Measurements from ENCODE around the gene RPRD2.

DNA sequence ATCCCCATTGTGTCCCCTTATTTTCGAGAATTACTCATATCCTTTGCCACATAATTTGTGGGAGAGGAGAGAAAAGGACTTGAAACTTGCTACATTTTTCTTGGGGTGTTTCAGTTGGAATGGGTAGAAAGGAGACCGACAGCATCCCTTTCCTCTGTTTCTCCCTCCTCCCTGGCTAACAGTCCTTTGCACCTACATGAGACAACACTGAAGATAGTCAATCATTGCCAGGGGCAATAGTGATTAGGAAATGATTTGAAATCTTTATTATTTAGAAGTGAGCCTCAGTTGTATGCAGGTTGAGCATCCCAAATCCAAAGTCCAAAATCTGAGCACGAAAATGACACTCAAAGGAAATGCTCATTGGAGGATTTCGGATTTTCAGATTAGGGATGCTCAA is 115.4 kb downstream of the RPRD2 start:
- no peak for TF ChIP-seq POLR2A (IDR thresholded peaks at IDR 0.05)
- TF ChIP-seq, protein P1, sequence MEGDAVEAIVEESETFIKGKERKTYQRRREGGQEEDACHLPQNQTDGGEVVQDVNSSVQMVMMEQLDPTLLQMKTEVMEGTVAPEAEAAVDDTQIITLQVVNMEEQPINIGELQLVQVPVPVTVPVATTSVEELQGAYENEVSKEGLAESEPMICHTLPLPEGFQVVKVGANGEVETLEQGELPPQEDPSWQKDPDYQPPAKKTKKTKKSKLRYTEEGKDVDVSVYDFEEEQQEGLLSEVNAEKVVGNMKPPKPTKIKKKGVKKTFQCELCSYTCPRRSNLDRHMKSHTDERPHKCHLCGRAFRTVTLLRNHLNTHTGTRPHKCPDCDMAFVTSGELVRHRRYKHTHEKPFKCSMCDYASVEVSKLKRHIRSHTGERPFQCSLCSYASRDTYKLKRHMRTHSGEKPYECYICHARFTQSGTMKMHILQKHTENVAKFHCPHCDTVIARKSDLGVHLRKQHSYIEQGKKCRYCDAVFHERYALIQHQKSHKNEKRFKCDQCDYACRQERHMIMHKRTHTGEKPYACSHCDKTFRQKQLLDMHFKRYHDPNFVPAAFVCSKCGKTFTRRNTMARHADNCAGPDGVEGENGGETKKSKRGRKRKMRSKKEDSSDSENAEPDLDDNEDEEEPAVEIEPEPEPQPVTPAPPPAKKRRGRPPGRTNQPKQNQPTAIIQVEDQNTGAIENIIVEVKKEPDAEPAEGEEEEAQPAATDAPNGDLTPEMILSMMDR (IDR thresholded peaks at IDR 0.05), result no peak
